Frontal cortex (tissue), 4 donors: Measurements from ENCODE around the gene SLC26A8. TPM values are rescaled to one million over a fixed set of nuclear protein-coding genes. Genes with fewer than 3 reads are reported as not detected.
"Not testable (repeated sequence)": the region's sequence is repeated elsewhere in the genome, so short reads cannot be mapped to it uniquely, and the experiment has no call there.

Experiments used
- DNase-seq, 2 donors: peaks; one replicate each; pipeline ENCODE4 v3.0.0; 2012; ENCODE audit warnings: low spot score in 2 of 2
- FAIRE-seq: peaks from 2 replicates; lab custom pipeline; 2012; peaks lifted over from hg19 to GRCh38; lab: Jason Lieb, UNC
- total RNA-seq: library from RNA; depleted of rRNA; stranded (reverse); fragments of >200 nt; gene quantifications from one replicate; pipeline ENCODE4 v1.2.3, GENCODE V29; 2014
- donor health status: control.
- donor health status: control.
- donor health status: control.

The SLC26A8 gene
- total RNA-seq, 1 donor from 2014 or later = 5.7 TPM

DNA sequence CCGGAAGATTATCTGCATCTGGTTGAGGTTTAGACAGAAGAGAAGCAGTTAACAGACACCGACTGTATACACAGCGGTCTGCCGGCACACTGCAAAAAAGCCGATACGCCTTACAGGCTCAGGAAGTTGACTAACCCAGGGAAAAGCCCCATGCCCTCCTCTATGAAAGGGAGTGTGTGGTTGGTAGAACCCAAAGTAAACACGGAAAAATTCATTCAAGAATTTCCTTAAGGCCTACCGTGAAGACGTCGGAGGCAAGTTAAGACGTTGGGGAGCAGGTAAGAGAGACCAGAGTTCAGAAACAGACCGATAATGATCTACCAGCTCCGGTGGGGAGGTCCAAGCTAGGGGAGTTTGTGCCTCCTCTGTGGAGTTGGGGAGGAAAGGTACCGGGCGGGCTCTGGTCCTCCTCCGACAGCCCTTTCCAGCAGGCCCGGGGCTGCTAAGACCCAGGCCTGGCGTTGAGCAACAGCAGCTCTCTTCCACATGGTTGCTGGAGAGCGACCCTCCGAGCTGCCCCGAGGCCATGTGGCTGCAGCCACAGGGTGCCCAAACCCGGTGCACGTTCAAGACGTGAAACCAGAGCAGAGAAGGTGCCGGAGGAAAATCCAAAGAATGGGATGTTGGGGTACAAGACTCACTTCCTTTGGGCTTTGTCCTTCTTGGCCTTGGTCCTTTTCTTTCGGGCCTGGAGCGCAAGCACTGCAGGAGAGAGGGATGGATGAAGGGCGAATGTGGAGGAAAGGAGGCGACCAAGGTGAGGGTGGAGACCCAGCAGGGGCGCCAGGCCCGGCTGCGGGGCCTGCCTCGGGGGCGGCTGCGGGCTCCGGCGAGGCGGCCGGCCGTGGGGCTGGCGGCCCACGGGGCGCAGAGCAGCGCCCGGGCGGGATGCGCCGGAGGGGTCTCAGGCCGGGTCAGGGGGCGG, 104.4 kb downstream of the SLC26A8 start:
- DNase-seq (no peak), FAIRE-seq (no peak)

DNA sequence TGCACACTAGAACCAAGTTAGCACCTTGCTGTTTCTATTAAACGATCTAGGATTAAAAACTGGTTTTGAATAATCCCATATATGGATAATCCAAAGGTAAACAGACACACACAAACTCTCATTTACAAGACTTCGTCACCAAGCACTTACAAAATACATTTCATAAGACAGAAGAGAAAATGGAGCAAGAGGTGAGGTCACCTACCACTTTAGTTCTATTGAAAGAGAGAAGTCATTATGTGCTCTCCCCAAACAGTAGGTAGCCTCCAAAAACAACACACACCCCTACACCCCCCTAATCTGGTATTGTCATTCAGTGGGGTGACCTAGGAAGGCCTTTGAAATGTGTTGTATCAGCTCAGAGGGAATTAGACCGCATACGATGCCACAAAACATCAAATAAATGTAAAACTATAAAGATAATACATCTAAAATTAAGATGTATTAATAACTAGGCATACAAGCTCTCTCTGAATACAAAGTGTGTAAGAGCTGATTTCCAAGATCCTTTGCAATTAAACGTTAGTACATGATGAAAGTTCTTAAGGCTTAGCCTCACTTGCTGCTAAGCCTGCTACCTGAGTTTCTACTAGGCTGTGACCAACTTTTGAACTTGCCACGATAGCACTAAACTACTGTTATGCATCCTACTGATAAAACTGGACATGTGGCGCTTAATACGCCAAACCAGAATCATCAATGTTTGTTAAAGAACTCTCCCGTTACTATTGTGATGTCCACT, 105.2 kb downstream of the SLC26A8 start:
- FAIRE-seq = no peak
- no peak for DNase-seq

DNA sequence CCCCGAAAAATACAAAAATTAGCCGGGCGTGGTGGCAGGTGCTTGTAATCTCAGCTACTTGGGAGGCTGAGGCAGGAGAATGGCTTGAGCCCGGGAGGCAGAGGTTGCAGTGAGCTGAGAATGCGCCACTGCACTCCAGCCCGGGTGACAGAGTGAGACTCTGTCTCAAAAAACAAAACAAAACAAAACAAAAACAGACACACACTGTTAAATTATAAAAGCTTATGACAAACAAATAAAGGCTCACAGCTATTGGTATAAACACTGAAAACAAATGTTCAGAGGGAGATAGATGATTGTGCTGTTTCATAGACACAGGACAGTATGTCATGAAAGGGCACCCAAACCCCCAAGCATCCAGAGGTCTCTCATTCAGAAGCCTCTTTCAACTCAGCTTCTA, 107.5 kb downstream of the SLC26A8 start:
- not testable (repeated sequence) for FAIRE-seq

DNA sequence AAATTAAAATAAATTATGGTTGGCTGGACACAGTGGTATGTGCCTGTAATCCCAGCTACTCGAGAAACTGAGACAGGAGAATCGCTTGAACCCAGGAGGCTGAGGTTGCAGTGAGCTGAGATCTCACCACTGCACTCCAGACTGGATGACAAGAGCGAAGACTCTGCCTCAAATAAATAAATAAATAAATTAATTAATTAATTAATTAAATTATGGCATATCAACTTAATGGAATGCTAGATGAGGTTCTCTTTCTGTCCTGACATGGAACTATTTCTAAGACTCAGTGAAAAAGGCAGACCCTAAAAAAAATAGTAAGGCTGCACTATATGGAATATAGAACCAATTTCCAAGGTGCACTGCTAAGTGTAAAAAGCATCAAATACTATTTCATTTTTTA, 108.4 kb downstream of the SLC26A8 start:
- no peak for FAIRE-seq
- no peak for DNase-seq

More for the DNA sequence above, 107.5 kb downstream of the SLC26A8 start:
- not testable (repeated sequence) for DNase-seq

DNA sequence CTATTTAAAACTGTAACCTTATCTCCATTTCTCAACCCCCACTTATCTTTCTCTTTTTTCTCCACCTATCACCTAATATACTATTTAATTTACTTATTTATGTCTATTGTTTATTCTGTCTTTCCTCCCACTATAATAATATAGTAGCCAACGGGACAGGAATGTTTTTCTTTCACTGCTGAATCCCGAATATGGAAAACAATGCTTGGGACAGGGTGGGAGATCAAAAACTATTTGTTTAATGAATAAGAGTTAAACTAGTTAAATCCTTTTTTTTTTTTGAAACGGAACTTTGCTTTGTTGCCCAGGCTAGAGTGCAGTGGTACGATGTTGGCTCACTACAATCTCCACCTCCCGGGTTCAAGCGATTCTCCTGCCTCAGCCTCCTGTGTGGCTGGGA, 109.9 kb downstream of the SLC26A8 start:
- no peak for FAIRE-seq
- no peak for DNase-seq

DNA sequence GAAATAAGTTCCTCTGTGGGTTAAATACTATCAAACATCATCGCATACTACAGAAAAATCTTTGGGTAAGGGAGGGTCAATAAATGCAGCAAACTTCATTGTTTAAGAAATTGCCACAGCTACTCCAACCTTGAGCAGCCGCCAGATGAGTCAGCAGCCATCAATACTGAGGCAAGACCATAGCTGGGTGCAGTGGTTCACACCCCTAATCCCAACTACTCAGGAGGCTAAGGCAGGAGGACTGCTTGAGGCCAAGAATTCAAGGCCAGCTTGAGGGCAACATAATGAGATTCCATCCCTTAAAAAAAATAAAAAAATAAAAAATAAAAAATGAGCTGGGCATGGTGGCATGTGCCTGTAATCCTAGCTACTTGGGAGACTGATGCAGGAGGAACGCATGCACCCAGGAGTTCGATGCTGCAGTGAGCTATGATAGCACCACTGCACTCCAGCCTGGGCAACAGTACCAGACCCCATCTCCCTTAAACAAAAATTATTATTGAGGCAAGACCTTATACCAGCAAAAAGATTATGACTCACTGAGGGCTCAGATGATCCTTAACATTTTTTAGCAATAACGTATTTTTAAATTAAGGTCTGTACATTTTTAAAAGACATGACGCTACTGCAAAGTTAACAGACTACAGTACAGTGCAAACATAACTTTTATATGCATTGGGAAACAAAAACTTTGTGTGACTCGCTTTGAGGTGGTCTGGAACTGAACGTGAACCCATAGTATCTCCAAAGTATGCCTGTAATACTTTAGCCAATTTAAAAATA, 112.4 kb downstream of the SLC26A8 start:
- FAIRE-seq = no peak

DNA sequence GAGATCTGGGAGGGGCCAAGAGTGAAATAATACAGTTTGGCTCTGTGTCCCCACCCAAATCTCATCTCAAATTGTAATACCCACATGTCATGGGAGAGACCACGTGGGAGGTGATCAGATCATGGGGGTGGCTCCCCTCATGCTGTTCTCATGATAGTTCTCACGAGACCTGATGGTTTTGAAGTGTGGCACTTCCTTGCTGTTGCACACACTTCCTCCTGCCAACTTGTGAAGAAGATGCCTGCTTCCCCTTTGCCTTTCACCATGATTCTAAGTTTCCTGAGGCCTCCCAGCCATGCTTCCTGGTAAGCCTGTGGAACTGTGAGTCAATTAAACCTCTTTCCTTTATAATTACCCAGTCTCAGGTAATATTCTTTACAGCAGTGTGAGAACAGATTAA, 114.9 kb downstream of the SLC26A8 start:
- not testable (repeated sequence) for DNase-seq, FAIRE-seq

More for the DNA sequence above, 112.4 kb downstream of the SLC26A8 start:
- no peak for DNase-seq

DNA sequence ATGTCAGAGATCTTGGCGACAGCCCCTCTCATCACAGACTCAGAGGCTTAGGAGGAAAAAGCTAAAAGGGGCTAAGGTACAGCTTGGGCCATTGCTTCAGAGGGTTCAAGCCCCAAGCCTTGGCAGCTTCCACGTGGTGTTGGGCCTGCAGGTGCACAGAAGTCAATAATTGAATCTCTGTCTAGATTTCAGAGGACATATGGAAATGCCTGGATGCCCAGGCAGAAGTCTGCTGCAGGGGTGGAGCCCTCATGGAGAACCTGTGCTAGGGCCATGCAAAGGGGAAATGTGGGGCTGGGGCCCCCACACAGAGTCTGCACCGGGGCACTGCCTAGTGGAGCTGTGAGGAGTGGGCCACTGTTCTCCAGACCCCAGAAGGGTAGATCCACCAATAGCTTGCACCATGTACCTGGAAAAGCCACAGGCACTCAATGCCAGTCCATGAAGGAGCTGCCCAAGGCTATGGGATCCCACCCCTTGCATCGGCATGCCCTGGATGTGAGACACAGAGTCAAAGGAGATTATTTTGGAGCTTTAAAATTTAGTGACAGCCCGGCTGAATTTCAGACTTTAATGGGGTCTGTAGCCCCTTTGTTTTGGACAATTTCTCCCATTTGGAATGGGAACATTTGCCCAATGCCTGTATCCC, 115.6 kb downstream of the SLC26A8 start:
- not testable (repeated sequence) for FAIRE-seq, DNase-seq

DNA sequence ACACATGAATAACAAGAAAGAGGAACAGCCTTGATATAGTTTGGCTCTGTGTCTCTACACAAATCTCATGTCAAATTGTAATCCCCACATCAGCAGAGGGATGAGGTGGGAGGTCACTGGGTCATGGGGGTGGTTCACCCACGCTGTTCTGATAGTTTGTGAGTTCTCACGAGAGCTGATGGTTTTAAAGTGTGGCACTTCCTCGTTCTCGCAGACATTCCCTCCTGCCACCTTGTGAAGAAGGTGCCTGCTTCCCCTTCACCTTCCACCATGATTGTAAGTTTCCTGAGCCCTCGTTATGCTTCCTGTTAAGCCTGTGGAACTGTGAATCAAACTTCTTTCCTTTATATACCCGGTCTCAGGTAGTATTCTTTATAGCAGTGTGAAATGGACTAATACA, 116.7 kb downstream of the SLC26A8 start:
- no peak for FAIRE-seq

DNA sequence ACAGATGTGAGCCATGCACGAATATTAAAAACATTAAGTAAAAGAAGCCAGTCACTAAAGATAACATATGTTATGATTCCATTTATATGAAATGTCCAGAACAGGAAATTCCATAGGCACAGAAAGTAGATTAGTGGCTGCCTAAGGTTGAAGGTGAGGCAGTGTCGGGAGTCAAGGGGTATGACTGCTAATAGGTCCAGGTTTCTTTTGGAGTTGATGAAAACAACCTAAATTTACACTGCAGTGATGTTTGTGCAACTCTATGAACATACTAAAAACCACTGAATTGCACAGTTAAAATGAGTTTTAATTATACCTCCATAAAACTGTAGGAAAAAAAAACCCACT, 118.0 kb downstream of the SLC26A8 start:
- FAIRE-seq (no peak), DNase-seq (no peak)

More for the DNA sequence above, 116.7 kb downstream of the SLC26A8 start:
- DNase-seq = no peak

DNA sequence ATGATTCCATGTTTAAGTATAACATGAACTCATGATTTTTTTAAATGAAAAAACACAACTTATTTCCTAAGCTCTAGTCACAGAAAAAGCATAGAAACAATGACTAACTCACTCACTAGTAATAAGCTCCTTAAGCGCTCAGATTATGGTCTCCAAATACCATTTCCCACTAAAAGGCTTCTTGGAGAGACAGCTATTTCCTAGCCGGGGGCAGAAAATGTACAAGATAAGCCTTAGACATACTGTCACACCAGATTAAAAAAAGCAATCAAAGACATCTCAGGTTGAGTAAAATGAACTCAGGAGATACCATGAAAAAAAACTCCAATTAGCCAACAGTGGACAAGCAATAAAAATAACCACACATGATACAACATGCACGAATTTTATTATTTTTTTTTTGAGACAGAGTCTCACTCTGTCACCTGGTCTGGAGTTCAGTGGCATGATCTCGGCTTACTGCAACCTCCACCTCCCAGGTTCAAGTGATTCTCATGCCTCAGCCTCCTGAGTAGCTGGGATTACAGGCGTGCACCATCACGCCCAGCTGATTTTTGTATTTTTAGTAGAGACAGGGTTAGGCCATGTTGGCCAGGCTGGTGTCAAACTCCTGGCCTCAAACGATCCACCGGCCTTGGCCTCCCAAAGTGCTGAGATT, 118.5 kb downstream of the SLC26A8 start:
- DNase-seq (no peak), FAIRE-seq (no peak)

DNA sequence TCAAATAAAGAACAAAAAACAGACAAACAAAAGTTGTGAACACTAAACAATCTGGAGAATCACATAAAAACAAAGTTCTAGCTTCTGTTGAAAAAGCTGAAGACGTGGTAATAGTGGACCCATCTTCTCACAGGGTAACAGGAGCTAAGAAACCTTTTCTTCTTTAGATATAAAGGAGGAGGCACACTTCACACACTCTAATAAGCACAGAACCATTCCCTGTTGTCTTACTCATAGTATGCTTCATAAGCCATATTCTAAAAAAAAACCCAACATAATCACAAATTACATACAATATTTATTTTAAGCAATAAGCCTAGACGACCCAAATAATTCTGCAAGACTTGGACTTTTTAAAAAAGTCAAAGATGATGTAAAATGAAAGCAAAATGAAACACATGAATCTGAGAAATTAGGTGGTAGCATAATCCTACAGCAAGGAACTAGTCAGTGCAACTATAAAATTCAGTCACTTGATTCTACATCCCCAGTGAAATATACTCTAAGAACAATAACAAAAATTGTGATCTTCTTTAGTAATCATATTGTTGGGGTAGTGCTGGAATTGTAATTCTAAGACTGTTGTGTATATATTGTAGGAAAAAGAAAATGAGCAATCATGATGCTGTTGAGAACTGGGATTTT, 119.2 kb downstream of the SLC26A8 start:
- FAIRE-seq (no peak), DNase-seq (no peak)

DNA sequence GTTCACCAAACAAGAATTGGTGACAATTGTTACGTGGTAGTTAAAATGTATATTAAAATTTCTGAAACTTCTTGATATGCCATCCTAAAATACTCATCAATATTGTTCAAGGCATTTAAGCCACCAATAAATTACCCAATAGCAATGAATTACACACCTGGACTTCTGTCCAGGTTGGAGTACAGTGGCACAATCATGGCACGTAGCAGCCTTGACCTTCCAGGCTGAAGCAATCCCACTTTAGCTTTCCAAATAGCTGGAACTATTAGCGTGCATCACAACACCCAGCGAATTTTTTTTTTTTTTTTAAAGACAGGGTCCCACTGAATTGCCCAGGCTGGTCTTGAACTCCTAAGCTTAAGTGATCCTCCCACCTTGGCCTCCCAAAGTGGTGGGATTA, 120.8 kb downstream of the SLC26A8 start:
- DNase-seq (no peak), FAIRE-seq (no peak)

DNA sequence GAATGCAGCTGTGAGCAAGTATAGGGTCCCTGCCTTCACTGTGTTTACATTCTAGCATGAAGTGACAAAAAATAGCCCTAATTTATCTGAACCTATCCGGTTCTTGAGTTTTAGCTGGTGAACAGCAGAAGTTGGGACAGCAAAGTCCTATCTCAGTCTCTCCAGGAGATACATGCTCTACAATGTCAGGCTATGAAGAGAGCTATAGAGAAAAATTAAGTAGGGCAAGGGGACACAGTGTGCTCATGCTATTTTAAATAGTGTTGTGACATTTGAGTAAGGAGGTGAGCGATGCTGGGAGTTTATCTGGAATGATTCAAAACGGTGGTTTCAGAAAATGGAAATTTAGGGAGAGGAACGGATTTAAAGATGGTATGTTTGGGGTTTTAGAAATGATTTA, 124.0 kb downstream of the SLC26A8 start:
- DNase-seq (no peak), FAIRE-seq (no peak)

DNA sequence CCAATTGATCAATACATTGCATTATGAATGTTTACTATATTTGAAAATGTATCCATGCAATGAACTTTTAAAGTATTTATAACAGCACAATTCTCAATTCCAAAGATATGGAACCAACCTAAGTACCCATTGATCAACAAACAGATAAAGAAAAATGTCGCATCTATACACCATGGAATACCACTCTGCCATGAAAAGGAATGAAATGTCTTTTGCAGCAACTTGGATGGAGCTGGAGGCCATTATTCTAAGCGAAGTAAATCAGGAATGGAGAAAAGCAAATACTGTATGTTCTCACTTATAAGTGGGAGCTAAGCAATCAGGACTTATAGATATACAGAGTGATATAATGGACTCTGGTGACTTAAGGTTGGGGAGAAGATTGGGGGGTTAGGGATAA, 126.4 kb downstream of the SLC26A8 start:
- no peak for FAIRE-seq
- DNase-seq = no peak

DNA sequence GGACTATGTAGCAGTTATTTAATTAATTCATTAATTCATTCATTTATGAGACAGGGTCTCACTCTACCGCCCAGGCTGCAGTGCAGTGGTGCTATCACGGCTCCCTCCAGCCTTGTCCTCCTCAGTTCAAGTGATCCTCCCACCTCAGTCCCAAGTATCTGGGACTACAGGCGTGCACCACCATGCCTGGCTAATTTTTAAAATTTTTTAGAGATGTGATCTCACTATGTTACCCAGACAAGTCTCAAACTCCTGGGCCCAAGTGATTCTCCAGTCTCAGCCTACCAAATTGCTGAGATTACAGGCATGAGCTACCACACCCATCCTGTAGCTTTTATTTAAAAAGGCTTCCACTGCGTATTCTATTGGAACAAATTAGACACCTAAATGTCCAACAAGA, 127.0 kb downstream of the SLC26A8 start:
- no peak for FAIRE-seq

DNA sequence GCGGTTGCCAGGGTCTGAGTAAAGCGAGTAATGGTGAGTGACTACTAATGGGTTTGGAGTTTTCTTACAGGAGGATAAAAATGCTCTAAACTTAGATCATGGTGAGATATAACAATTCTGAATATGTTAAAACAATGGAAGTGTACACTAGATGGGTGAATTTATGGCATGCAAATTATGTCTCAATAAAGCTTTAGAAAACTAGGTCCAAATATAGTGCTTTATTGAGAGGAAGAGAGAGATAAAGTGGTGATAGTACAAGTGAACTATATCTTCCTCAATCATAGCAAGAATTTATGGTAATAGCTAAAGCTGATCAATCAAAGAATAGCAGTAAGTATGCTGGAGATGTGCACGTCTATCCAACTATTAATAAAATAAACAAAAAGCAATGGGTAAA, 127.4 kb downstream of the SLC26A8 start:
- no peak for FAIRE-seq

More for the DNA sequence above, 127.0 kb downstream of the SLC26A8 start:
- DNase-seq = no peak

DNA sequence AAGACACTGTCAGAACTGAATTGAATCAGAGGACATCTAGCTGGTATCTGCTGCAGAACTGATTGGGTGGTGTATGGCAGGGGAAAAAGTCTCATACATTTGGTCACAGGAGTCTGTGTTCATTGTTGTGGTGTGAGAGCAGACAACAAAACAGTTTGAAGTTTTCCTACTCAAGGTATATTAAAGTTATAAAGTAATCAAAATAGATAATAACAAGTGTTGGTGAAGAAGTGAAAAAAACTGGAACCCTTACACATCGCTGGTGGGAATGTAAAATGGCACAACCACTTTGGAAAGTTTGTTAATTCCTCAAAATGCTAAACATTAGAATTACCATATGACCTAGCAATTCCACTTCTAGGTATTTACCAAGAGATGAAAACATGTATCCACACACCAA, 128.2 kb downstream of the SLC26A8 start:
- FAIRE-seq = no peak
- no peak for DNase-seq

More for the DNA sequence above, 127.4 kb downstream of the SLC26A8 start:
- DNase-seq = no peak

DNA sequence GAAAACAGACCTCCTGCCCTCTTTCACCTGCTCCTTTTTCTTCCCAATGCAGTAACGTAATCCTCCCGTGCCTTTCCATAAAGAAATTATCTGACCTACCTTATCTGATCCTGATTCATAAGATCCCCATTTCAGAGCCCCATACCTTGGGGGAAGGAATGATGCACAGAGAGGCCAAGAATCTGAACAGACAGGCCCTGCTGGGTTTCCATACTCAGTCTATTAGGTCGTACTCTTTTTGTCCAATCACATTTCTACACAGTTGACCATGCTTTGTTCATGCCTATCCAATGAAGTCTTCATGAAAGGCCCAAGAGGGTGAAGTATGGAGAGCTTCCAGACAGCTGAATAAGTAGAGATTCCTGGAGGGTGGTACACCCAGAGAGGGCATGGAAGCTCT, 128.9 kb downstream of the SLC26A8 start:
- FAIRE-seq = no peak

More for the DNA sequence above, 128.9 kb downstream of the SLC26A8 start:
- DNase-seq = no peak
